Stimulated activated naive CD8-positive, alpha-beta T cell treated with anti-CD3 and anti-CD28 coated beads, Interleukin-15, amount 100 ng/mL, for 72 hours (primary cell): Measurements from ENCODE around the gene E2F1.
A peak's percentile ranks its signal among the peaks of the same experiment; 100 is the strongest.

ENCODE experiments used
- ATAC-seq: fragments of 150-1000 bp; cut with Tn5 transposase; 2 replicates; pipeline ENCODE4 v1.10.0; 2021; ENCODE audit warnings: mild to moderate bottlenecking, moderate library complexity
- DNase-seq, 2 donors: peaks; one replicate each; pipeline ENCODE4 v3.0.0; 2021 to 2022
- H3K27ac Mint-ChIP-seq, 2 donors: one replicate each; pipeline ENCODE4 v1.8.0; 2022; ENCODE audit warnings: mild to moderate bottlenecking in 2 of 2, mixed read lengths in 2 of 2, moderate library complexity in 2 of 2
- H3K27me3 Mint-ChIP-seq: one replicate; pipeline ENCODE4 v1.8.0; 2022; ENCODE audit warnings: mixed read lengths
- H3K4me1 Mint-ChIP-seq: one replicate; pipeline ENCODE4 v1.8.0; 2022; ENCODE audit warnings: mild to moderate bottlenecking, mixed read lengths
- H3K4me3 Mint-ChIP-seq, 2 donors: one replicate each; pipeline ENCODE4 v1.8.0; 2022; ENCODE audit warnings: mild to moderate bottlenecking in 2 of 2, mixed read lengths in 2 of 2, moderate library complexity in 1 of 2
- H3K9me3 Mint-ChIP-seq, 2 donors: one replicate each; pipeline ENCODE4 v1.8.0; 2022; ENCODE audit warnings: mixed read lengths in 2 of 2

Gene E2F1, protein sequence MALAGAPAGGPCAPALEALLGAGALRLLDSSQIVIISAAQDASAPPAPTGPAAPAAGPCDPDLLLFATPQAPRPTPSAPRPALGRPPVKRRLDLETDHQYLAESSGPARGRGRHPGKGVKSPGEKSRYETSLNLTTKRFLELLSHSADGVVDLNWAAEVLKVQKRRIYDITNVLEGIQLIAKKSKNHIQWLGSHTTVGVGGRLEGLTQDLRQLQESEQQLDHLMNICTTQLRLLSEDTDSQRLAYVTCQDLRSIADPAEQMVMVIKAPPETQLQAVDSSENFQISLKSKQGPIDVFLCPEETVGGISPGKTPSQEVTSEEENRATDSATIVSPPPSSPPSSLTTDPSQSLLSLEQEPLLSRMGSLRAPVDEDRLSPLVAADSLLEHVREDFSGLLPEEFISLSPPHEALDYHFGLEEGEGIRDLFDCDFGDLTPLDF

DNA sequence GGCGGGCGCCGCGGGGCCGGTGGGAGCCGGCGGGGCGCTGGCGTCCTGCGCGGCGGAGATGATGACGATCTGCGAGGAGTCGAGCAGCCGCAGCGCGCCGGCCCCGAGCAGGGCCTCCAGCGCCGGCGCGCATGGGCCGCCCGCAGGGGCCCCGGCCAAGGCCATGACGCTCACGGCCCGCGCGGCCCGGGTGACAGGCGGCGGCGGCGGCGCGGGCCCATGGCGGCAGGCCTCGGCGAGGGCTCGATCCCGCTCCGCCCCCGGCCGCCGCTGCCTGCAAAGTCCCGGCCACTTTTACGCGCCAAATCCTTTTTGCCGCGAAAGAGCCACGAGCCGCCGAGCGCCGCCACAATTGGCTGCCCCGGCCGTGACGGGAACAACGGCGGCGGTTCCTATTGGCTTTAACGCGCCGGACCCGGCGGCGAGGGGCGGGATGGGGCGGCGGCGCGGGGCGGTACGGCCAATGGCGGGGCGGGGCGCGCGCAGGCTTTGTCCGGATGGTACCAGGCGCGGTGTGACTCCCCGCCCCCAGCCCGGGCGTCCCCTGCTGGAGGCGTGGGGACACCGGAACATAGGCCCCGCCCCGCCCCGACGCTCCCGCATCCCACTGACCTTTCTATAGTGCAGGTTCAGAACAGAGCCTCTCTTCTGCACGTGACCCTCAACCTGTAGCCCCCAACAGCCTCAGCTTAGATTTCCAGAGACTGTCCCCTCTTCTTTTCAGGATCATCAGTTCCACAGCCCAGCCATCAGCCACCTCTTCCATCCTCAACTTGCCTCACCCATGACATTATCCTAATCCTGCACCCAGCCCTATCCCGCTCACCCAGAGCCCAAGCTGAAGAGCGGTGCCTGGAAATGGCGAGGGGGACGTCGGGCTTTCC lies at the start of gene E2F1:
TSS of gene E2F1 (minus strand) at position 286 of the 884 bp plus-strand sequence. CDS start at position 165, 121 bp downstream.
- Mint-ChIP-seq H3K4me1 (peaks cover 89% of the 10 kb centered on the region), H3K27ac (peak within 1 kb of the TSS; percentile 93 to 96), H3K4me3 (peak within 1 kb of the TSS; percentile 86 to 95), H3K9me3 (no peaks in the 10 kb centered on the region), H3K27me3 (no peaks in the 10 kb centered on the region)
- DNase-seq (peak; percentile 95 to 97), ATAC-seq (peak; percentile 90)

DNA sequence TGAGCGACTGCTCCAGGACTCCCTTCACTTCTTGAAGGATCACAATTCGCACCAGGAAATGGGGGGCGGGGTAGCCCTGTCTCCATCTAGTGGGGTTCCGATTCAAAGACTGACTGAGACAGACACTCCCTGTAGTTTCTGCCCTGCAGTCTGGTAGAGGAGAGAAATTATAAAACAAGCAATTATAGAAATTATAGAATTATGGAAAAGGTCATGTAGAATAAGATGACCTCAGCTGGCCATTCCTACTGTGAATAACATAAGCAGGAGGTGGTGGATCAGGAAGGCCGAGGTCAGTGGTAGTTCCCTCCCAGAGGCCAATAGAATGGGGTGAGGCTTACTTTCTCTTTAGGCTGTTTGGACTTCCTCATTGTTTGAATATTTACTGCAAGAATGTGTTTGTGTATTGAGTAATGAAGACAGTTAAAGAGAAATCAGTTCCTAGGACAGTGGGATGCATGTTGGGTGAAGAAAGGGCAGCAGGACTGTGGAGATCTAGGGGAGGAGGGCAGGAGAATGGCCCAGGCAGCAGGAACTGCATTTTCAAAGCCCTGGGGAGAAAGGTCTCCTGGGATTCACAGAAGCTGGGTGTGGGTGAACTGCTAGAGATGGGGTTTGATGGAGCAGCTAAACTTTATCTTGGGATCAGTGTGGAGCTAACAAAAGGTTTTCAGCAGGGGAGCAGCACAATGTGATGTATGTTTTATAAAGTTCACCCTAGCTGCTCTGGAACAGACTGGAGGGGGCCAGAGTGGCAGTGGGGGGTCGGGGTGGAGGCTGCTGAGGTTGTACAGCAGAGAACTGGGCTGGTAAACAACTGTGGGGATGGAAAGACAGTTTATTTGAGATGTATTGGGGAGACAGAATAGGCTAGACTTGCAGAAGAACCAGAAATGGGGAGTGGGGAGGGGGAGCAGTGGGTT lies 47.7 kb upstream of the E2F1 start:
- ATAC-seq (no peak), DNase-seq (no peak)
- Mint-ChIP-seq H3K9me3 (peaks cover 12 to 18% of the 10 kb centered on the region in 2 donors), H3K4me3 (peak overlapping the region; percentile 37 to 67), H3K27me3 (no peaks in the 10 kb centered on the region), H3K4me1 (peaks cover 33% of the 10 kb centered on the region), H3K27ac (peak overlapping the region in 1 of 2 donors; percentile 27)

- ATAC-seq (peak; percentile 85), DNase-seq (peak in 1 of 2 donors; percentile 88)
- Mint-ChIP-seq H3K9me3 (peaks cover 12 to 18% of the 10 kb centered on the region in 2 donors), H3K27ac (peak overlapping the region in 1 of 2 donors; percentile 71), H3K4me1 (peaks cover 33% of the 10 kb centered on the region), H3K4me3 (peak overlapping the region; percentile 85 to 87), H3K27me3 (no peaks in the 10 kb centered on the region)
Measured at GRCh38 chr20:33732166-33732970, 46.2 kb upstream of the E2F1 start.

- Mint-ChIP-seq H3K27ac (peak within 1 kb of the TSS; percentile 84 to 97), H3K9me3 (peaks cover 9 to 12% of the 10 kb centered on the region in 2 donors), H3K4me3 (peak within 1 kb of the TSS; percentile 85 to 87), H3K4me1 (peaks cover 33% of the 10 kb centered on the region), H3K27me3 (no peaks in the 10 kb centered on the region)
- peak; percentile 93 to 95 for DNase-seq
- ATAC-seq, result peak; percentile 91
Measured at GRCh38 chr20:33731693-33732165, 45.5 kb upstream of the E2F1 start, which contains the start of gene ZNF341. ZNF341 (plus strand) TSS chr20:33731996; CDS start chr20:33732022, 26 bp downstream.

- peak; percentile 2 to 10 for DNase-seq
- peaks cover 3 to 6% of the 10 kb centered on the region in 2 donors for H3K9me3 Mint-ChIP-seq
Measured at GRCh38 chr20:33730946-33731692, 44.9 kb upstream of the E2F1 start.

DNA sequence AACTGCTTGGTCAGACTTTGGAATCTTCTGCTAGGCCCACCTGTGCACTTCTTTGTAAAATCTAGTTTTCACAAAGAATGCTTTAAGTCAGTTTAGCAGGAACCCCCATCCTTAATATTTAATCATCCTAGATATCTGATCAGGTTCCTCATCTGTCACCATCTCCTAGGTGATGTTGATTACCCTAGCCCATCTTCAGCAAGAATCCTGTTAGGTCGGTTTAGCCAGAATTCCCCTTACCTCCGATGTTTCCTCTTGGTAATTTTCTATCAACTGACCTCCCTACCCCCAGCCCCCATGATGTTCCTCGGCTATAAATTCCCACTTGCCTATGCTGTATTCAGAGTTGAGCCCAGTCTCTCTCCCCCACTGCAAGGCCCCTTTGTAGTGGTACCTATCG lies 42.9 kb upstream of the E2F1 start:
- peaks cover 28% of the 10 kb centered on the region for H3K4me1 Mint-ChIP-seq
- H3K27me3 Mint-ChIP-seq, result no peaks in the 10 kb centered on the region
- no peak overlapping the region for H3K27ac Mint-ChIP-seq
- H3K4me3 Mint-ChIP-seq, result no peak overlapping the region
- DNase-seq (no peak), ATAC-seq (no peak)
- H3K9me3 Mint-ChIP-seq, result no peaks in the 10 kb centered on the region

More at GRCh38 chr20:33730946-33731692, 44.9 kb upstream of the E2F1 start:
- H3K4me1 Mint-ChIP-seq, result peaks cover 33% of the 10 kb centered on the region
- H3K4me3 Mint-ChIP-seq, result peak overlapping the region; percentile 84 to 85
- H3K27ac Mint-ChIP-seq, result peak overlapping the region; percentile 84 to 97
- ATAC-seq, result no peak
- no peaks in the 10 kb centered on the region for H3K27me3 Mint-ChIP-seq

- H3K4me3 Mint-ChIP-seq, result no peak overlapping the region
- ATAC-seq (no peak), DNase-seq (no peak)
- H3K27me3 Mint-ChIP-seq, result no peaks in the 10 kb centered on the region
- no peak overlapping the region for H3K27ac Mint-ChIP-seq
- H3K4me1 Mint-ChIP-seq, result peaks cover 21% of the 10 kb centered on the region
- H3K9me3 Mint-ChIP-seq, result no peaks in the 10 kb centered on the region
Measured at GRCh38 chr20:33728463-33728862, 42.3 kb upstream of the E2F1 start.

GRCh38 chr20:33727806-33728205 lies 41.6 kb upstream of the E2F1 start:
- DNase-seq (no peak), ATAC-seq (no peak)
- H3K9me3 Mint-ChIP-seq, result no peaks in the 10 kb centered on the region
- H3K27me3 Mint-ChIP-seq, result no peaks in the 10 kb centered on the region
- H3K4me3 Mint-ChIP-seq, result no peak overlapping the region
- H3K27ac Mint-ChIP-seq, result peak overlapping the region in 1 of 2 donors; percentile 67
- peaks cover 15% of the 10 kb centered on the region for H3K4me1 Mint-ChIP-seq

DNA sequence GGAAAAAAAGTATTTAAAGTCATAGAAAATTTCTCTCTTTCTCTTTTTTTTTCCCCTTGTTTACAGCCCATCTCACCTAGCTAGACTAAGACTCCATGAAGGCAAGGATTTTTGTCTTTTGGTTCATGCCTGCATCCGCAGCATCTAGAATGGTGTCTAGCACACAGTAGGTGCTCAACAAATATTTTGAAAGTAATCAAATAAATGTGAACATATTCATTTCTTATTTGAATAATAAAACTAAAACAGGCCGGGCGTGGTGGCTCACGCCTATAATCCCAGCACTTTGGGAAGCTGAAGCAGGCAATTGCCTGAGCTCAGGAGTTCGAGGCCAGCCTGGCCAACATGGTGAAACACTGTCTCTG lies 40.9 kb upstream of the E2F1 start:
- ATAC-seq, result no peak
- Mint-ChIP-seq H3K27me3 (no peaks in the 10 kb centered on the region), H3K4me3 (no peak overlapping the region), H3K27ac (no peak overlapping the region), H3K4me1 (peaks cover 10% of the 10 kb centered on the region), H3K9me3 (no peaks in the 10 kb centered on the region)
- no peak for DNase-seq

- no peak for DNase-seq
- peaks cover 7% of the 10 kb centered on the region for H3K4me1 Mint-ChIP-seq
- H3K4me3 Mint-ChIP-seq, result no peak overlapping the region
- no peaks in the 10 kb centered on the region for H3K27me3 Mint-ChIP-seq
- no peak for ATAC-seq
- no peak overlapping the region for H3K27ac Mint-ChIP-seq
- no peaks in the 10 kb centered on the region for H3K9me3 Mint-ChIP-seq
Measured at GRCh38 chr20:33725607-33726264, 39.6 kb upstream of the E2F1 start.

- ATAC-seq, result no peak
- no peak for DNase-seq
- Mint-ChIP-seq H3K9me3 (no peaks in the 10 kb centered on the region), H3K4me3 (no peak overlapping the region), H3K27ac (no peak overlapping the region), H3K4me1 (peaks cover 15% of the 10 kb centered on the region), H3K27me3 (no peaks in the 10 kb centered on the region)
Measured at GRCh38 chr20:33724439-33725094, 38.4 kb upstream of the E2F1 start.

DNA sequence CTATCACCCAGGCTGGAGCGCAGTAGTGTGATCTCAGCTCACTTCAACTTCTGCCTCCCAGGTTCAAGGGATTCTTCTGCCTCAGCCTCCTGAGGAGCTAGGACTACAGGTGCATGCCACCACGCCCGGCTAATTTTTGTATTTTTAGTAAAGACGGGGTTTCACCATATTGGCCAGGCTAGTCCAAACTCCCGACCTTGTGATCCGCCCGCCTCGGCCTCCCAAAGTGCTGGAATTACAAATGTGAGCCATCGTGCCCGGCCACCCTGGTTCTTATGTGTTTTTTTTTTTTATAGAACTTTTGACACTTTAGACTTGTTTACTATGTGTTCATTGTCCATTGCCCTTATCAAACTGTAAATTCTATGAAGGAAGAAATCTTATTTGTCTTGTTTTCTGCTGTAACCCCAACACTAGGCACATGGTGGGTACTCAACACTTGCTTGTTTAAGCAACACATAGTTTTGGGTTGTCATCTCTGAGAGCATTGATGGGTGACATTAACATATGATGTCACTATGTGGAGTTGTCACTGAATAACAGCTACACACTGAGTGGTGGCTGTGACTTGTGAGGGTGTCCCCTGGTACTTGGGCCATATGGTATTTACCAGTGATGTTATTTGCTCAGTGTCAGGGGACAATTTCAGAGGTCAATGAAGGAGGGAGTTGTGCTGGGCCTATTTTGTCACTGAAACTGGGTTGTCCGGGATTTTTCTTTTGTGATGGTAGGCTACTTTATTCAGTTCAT lies 35.4 kb upstream of the E2F1 start:
- no peak overlapping the region for H3K27ac Mint-ChIP-seq
- no peaks in the 10 kb centered on the region for H3K27me3 Mint-ChIP-seq
- peak overlapping the region; percentile 78 to 79 for H3K4me3 Mint-ChIP-seq
- H3K9me3 Mint-ChIP-seq, result no peaks in the 10 kb centered on the region
- H3K4me1 Mint-ChIP-seq, result peaks cover 28% of the 10 kb centered on the region
- no peak for ATAC-seq
- no peak for DNase-seq
